OCI-LY7 (cell line): ENCODE data around the gene SPRYD3. TPM values are rescaled to one million over a fixed set of nuclear protein-coding genes. Genes with fewer than 3 reads are reported as not detected.

Source experiments
- BruUV-seq: library from RNA; stranded (reverse); fragments of 400-500 nt; replicated peaks from 2 replicates; lab custom pipeline; 2021; lab: Mats Ljungman, UMichigan
- CTCF ChIA-PET: fragments of 300-600 bp; sonication (Branson Sonifier 250); formaldehyde crosslinking; loops from one replicate; lab custom pipeline; 2022; ENCODE audit warnings: antibody characterized with exemption; ENCODE audit not compliant: unreplicated experiment; lab: Charles Lee
- POLR2A ChIA-PET: fragments of 300-600 bp; sonication (Branson Sonifier 250); formaldehyde crosslinking; loops from one replicate; lab custom pipeline; 2022; ENCODE audit warnings: antibody characterized with exemption; lab: Charles Lee
- DNase-seq: peaks from one replicate; pipeline ENCODE4 v3.0.0-alpha.2; 2015; ENCODE audit warnings: low spot score
- H2AFZ ChIP-seq: fragments of 200-600 bp; sonication (generic), shearing (Covaris generic); 2 replicates; pipeline ENCODE4 v1.6.1; 2014; ENCODE audit warnings: mild to moderate bottlenecking, antibody characterized with exemption, low read length, moderate library complexity
- H3K27ac ChIP-seq: fragments of 200-600 bp; sonication (generic); 2 replicates; pipeline ENCODE4 v1.5.1; 2014; ENCODE audit warnings: mixed run types, low read depth, mild to moderate bottlenecking, moderate library complexity, low read length, inconsistent platforms; ENCODE audit not compliant: poor library complexity, severe bottlenecking
- H3K36me3 ChIP-seq: fragments of 200-600 bp; sonication (generic); 2 replicates; pipeline ENCODE4 v1.6.1; 2014; ENCODE audit warnings: mild to moderate bottlenecking, antibody characterized with exemption, low read length, moderate library complexity, mixed read lengths; ENCODE audit not compliant: insufficient read depth
- H3K4me1 ChIP-seq: fragments of 200-600 bp; sonication (generic); 2 replicates; pipeline ENCODE4 v1.5.1; 2014; ENCODE audit warnings: mild to moderate bottlenecking, low read length; ENCODE audit not compliant: insufficient read depth, poor library complexity, severe bottlenecking
- H3K4me2 ChIP-seq: fragments of 200-600 bp; sonication (generic); 2 replicates; pipeline ENCODE4 v1.6.1; 2014; ENCODE audit warnings: mild to moderate bottlenecking, low read length
- H3K4me3 ChIP-seq: fragments of 200-600 bp; sonication (generic); 2 replicates; pipeline ENCODE4 v1.5.1; 2014; ENCODE audit warnings: mild to moderate bottlenecking, low read depth, low read length; ENCODE audit not compliant: poor library complexity, severe bottlenecking
- H3K79me2 ChIP-seq: fragments of 200-600 bp; sonication (generic); 2 replicates; pipeline ENCODE4 v1.6.1; 2016; ENCODE audit warnings: low read depth, mild to moderate bottlenecking, low read length, moderate library complexity, mixed read lengths; ENCODE audit not compliant: insufficient read depth
- H3K9me2 ChIP-seq: fragments of 200-600 bp; sonication (generic); 2 replicates; pipeline ENCODE4 v1.6.1; 2016; ENCODE audit warnings: mild to moderate bottlenecking, low read length, mixed read lengths; ENCODE audit not compliant: insufficient read depth
- H3K9me3 ChIP-seq: fragments of 200-600 bp; sonication (generic); 2 replicates; pipeline ENCODE4 v1.6.1; 2014; ENCODE audit warnings: mild to moderate bottlenecking, mixed run types, low read length, mixed read lengths
- H4K20me1 ChIP-seq: fragments of 200-600 bp; sonication (generic); 2 replicates; pipeline ENCODE4 v1.6.1; 2014; ENCODE audit warnings: mild to moderate bottlenecking, antibody characterized with exemption, low read length, moderate library complexity, mixed read lengths; ENCODE audit not compliant: insufficient read depth
- CTCF ChIP-seq: fragments of 200-600 bp; sonication (generic); conservative IDR thresholded peaks from 2 replicates; pipeline ENCODE4 v1.5.1; 2014; ENCODE audit warnings: mild to moderate bottlenecking, antibody characterized with exemption, low read length, moderate library complexity, mixed read lengths
- EZH2phosphoT487 ChIP-seq: fragments of 200-600 bp; sonication (generic); IDR thresholded peaks from 2 replicates; pipeline ENCODE4 v1.6.1; 2018; ENCODE audit warnings: low read depth, borderline replicate concordance, mild to moderate bottlenecking, mixed run types, antibody characterized with exemption, low read length, moderate library complexity, mixed read lengths
- intact Hi-C: fragments of 100-400 bp; cut with micrococcal nuclease; formaldehyde crosslinking; loops from one replicate; pipeline ENCODE4 v1.10.0; 2022; ENCODE audit not compliant: unreplicated experiment
- total RNA-seq, 2 experiments: library from RNA; depleted of rRNA in 1 of 2; stranded (reverse); fragments of >200 nt in 1 of 2; shearing (Covaris generic) in 1 of 2; gene quantifications; 2 replicates each; pipeline ENCODE4 v1.2.3, GENCODE V29; 2014 to 2022

SPRYD3 gene
- total RNA-seq, 2 experiments from 2014 or later: 7.3 to 20.5 TPM

GRCh38 chr12:53052419-53053217, 26.6 kb downstream of the SPRYD3 start:
- ChIA-PET POLR2A (interaction anchor here (0.9 to 1.8 kb wide), 2 partner anchors 27 to 50 kb away, joined by 4 to 5 read pairs; partner anchors contain the start of genes SOAT2 and SPRYD3), CTCF (interaction anchor here (0.8 kb wide), 1 partner anchor 46 kb away, joined by 4 read pairs; no protein-coding TSS in a partner anchor)
- no peaks in the 10 kb centered on the region for H3K36me3 ChIP-seq
- no peak for TF ChIP-seq EZH2phosphoT487
- TF ChIP-seq CTCF: no peak
- no peak overlapping the region for H2AFZ ChIP-seq
- H3K9me3 ChIP-seq: no peaks in the 10 kb centered on the region
- no TSS peak for BruUV-seq
- no peak for DNase-seq
- H3K4me2 ChIP-seq: no peak overlapping the region
- H3K9me2 ChIP-seq: no peaks in the 10 kb centered on the region
- H3K79me2 ChIP-seq: no peaks in the 10 kb centered on the region
- no peak overlapping the region for H3K27ac ChIP-seq
- peaks cover 15% of the 10 kb centered on the region for H3K4me1 ChIP-seq
- H4K20me1 ChIP-seq: no peaks in the 10 kb centered on the region
- intact Hi-C loops: no loop called here
- no peak overlapping the region for H3K4me3 ChIP-seq

GRCh38 chr12:53051881-53052412, 27.2 kb downstream of the SPRYD3 start:
- Histone ChIP-seq H3K79me2 (no peaks in the 10 kb centered on the region), H3K4me1 (peaks cover 17% of the 10 kb centered on the region), H3K4me2 (no peak overlapping the region), H3K27ac (no peak overlapping the region), H3K9me2 (no peaks in the 10 kb centered on the region), H4K20me1 (no peaks in the 10 kb centered on the region), H3K36me3 (no peaks in the 10 kb centered on the region), H2AFZ (no peak overlapping the region), H3K4me3 (no peak overlapping the region), H3K9me3 (no peaks in the 10 kb centered on the region)
- POLR2A ChIA-PET: no interaction called here
- TF ChIP-seq CTCF (no peak), EZH2phosphoT487 (no peak)
- no peak for DNase-seq
- BruUV-seq: no TSS peak
- CTCF ChIA-PET: no interaction called here
- intact Hi-C loops: no loop called here
